ENCODE results near the gene SLC22A5. TPM values are rescaled to one million over a fixed set of nuclear protein-coding genes. Genes with fewer than 3 reads are reported as not detected.

SLC22A5 gene
- polyA plus RNA-seq, 1 donor (not counting 4 experiments of a cell fraction or from before 2014, with no cell fraction given): 14.8 TPM

DNA sequence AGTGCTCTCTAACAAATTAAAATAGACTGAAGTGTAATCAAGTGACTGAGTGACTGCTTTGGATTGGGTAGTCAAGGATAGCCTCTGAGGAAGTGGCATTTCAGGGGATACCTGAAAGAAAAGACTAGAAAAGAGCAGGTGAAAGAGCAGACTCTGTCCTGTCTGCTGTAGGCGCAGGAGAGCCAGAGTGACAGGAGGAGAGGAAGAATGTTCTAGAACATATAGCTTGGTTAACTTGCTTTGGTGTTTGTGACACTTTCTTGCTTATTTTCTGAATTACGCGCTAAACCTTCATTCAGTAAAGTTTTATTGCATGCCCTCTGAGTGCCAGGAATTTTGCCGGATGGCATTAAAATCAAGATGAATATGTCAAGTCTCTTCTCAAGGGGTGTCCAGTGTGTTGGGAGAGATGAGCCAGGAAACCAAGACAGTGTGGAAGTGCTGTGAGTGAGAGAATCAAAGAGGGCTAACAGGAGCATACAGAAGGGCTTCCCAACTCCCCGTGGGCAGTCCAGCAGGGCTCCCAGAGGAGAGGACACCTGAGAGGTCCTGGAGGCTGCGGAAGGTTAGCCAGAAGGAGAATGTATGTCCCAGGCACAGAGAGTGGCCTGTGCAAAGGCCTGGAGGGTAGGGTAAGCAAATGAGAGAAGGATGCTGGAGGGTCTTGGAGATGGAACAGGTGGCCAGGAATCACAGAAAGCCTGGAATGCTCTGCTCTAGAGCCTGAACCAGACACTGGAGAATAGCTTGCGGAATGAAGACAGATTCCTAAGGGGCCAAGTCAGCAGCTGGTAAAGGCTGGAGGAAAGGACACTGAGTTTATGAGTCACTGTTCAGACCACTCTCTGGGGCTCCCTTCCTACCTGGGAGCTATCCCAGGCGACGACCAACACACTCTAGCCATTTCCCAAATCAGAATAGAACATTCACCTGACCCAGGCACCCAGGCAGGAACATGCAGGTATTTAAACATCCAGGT is 59.3 kb downstream of the SLC22A5 start:
- Histone ChIP-seq H3K9ac (ENCODE audit: control insufficient read depth, extremely low read depth, insufficient read depth, low read length) (no peak overlapping the region), H3K4me1 (ENCODE audit: control insufficient read depth, extremely low read depth, insufficient read depth, low read length) (peaks cover 46% of the 10 kb centered on the region), H3K36me3 (ENCODE audit: control insufficient read depth in 2 of 2, extremely low read depth in 1 of 2, insufficient read depth in 2 of 2, low read length in 2 of 2) (no peaks in the 10 kb centered on the region), H3K27me3 (ENCODE audit: control insufficient read depth, extremely low read depth, insufficient read depth, low read length) (no peaks in the 10 kb centered on the region), H3K9me1 (ENCODE audit: control insufficient read depth, extremely low read depth, insufficient read depth, low read length) (no peaks in the 10 kb centered on the region), H3K79me2 (ENCODE audit: control insufficient read depth, insufficient read depth, low read length) (no peaks in the 10 kb centered on the region), H3K9me3 (ENCODE audit: control insufficient read depth, low read depth, low read length) (no peaks in the 10 kb centered on the region), H2AFZ (ENCODE audit: control insufficient read depth, low read length) (no peak overlapping the region), H4K20me1 (ENCODE audit: control insufficient read depth, extremely low read depth, insufficient read depth, low read length) (no peaks in the 10 kb centered on the region), H3K27ac (ENCODE audit: control insufficient read depth, insufficient read depth, low read length) (no peak overlapping the region), H3K4me2 (ENCODE audit: control insufficient read depth, extremely low read depth, insufficient read depth, low read depth, low read length) (no peak overlapping the region), H3K4me3 (ENCODE audit: control insufficient read depth in 2 of 3, extremely low read depth in 1 of 3, insufficient read depth in 2 of 3, low read depth in 1 of 3, low read length in 3 of 3) (no peak overlapping the region)
- TF ChIP-seq, protein P1, sequence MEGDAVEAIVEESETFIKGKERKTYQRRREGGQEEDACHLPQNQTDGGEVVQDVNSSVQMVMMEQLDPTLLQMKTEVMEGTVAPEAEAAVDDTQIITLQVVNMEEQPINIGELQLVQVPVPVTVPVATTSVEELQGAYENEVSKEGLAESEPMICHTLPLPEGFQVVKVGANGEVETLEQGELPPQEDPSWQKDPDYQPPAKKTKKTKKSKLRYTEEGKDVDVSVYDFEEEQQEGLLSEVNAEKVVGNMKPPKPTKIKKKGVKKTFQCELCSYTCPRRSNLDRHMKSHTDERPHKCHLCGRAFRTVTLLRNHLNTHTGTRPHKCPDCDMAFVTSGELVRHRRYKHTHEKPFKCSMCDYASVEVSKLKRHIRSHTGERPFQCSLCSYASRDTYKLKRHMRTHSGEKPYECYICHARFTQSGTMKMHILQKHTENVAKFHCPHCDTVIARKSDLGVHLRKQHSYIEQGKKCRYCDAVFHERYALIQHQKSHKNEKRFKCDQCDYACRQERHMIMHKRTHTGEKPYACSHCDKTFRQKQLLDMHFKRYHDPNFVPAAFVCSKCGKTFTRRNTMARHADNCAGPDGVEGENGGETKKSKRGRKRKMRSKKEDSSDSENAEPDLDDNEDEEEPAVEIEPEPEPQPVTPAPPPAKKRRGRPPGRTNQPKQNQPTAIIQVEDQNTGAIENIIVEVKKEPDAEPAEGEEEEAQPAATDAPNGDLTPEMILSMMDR (optimal IDR thresholded peaks at IDR 0.05 in 1 of 3, IDR thresholded peaks at IDR 0.05 in 1 of 3, conservative IDR thresholded peaks at IDR 0.05 in 1 of 3; ENCODE audit: extremely low read depth in 1 of 3, insufficient read depth in 2 of 3, low read length in 3 of 3): no peak
- no peak for TF ChIP-seq EZH2 (IDR thresholded peaks at IDR 0.05; ENCODE audit: low read length)
- dilution Hi-C loops (cut with MboI; ENCODE audit: extremely low pct_ligation_motif_present, low sequenced_read_pairs): no loop called here
- FAIRE-seq (no peak), DNase-seq (ENCODE audit: low read depth, low spot score) (no peak)

DNA sequence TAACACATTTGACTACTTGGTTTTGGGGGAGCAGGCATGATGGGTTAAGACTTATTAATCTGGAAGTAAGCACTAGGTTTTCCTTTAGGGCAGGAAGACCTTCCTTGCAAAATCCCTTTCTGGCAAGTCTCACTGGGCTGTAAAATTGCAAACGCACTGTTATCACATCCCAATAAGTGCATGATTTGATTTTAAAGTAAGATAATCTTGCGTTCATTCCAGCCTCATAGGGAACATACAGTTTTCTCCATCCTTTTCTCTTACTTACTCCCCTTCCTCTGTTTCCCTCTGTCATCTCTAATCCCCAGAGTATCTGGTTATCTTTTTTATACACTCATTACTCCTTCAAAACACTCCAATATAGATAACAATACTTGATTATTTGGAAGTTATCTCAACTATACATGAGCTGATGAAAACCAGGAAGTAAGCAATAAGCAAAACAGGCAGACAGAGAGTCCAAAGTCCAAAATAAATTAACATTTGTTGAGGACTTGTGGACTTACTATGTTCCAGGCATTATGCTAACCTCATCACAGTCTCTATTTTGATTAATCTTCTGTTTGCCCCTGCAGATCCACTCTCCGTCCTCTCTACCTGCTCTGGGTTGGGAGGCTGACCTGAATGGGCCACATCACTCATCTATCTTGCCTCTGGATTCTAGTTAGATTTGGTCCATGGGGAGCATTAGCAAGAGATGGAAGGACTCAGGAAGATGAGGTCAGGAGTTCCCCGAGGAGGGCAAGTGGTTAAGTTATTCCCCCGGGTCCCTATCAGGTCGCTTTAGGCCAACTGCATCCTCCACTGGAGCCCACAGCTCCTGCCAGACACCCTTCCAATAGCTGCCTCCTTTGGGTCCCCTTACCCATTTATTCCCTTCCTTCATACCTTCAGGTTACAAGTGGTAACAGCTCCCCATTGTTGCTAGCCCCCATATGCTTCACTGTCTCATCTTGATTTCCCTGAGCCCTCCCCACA is 60.2 kb downstream of the SLC22A5 start:
- no peaks in the 10 kb centered on the region for H3K9me3 ChIP-seq (ENCODE audit: control insufficient read depth, low read depth, low read length)
- H3K36me3 ChIP-seq (ENCODE audit: control insufficient read depth in 2 of 2, extremely low read depth in 1 of 2, insufficient read depth in 2 of 2, low read length in 2 of 2): no peaks in the 10 kb centered on the region
- H3K9ac ChIP-seq (ENCODE audit: control insufficient read depth, extremely low read depth, insufficient read depth, low read length): no peak overlapping the region
- TF ChIP-seq, protein P1 (optimal IDR thresholded peaks at IDR 0.05 in 1 of 3, IDR thresholded peaks at IDR 0.05 in 1 of 3, conservative IDR thresholded peaks at IDR 0.05 in 1 of 3; ENCODE audit: extremely low read depth in 1 of 3, insufficient read depth in 2 of 3, low read length in 3 of 3): no peak
- no peak for TF ChIP-seq EZH2 (IDR thresholded peaks at IDR 0.05; ENCODE audit: low read length)
- H3K4me3 ChIP-seq (ENCODE audit: control insufficient read depth in 2 of 3, extremely low read depth in 1 of 3, insufficient read depth in 2 of 3, low read depth in 1 of 3, low read length in 3 of 3): no peak overlapping the region
- no peak overlapping the region for H2AFZ ChIP-seq (ENCODE audit: control insufficient read depth, low read length)
- no peaks in the 10 kb centered on the region for H3K79me2 ChIP-seq (ENCODE audit: control insufficient read depth, insufficient read depth, low read length)
- H4K20me1 ChIP-seq (ENCODE audit: control insufficient read depth, extremely low read depth, insufficient read depth, low read length): no peaks in the 10 kb centered on the region
- FAIRE-seq (no peak), DNase-seq (ENCODE audit: low read depth, low spot score) (no peak)
- H3K9me1 ChIP-seq (ENCODE audit: control insufficient read depth, extremely low read depth, insufficient read depth, low read length): no peaks in the 10 kb centered on the region
- H3K27me3 ChIP-seq (ENCODE audit: control insufficient read depth, extremely low read depth, insufficient read depth, low read length): no peaks in the 10 kb centered on the region
- H3K4me1 ChIP-seq (ENCODE audit: control insufficient read depth, extremely low read depth, insufficient read depth, low read length): peaks cover 48% of the 10 kb centered on the region
- no peak overlapping the region for H3K27ac ChIP-seq (ENCODE audit: control insufficient read depth, insufficient read depth, low read length)
- H3K4me2 ChIP-seq (ENCODE audit: control insufficient read depth, extremely low read depth, insufficient read depth, low read depth, low read length): no peak overlapping the region
- dilution Hi-C loops (cut with MboI; ENCODE audit: extremely low pct_ligation_motif_present, low sequenced_read_pairs): no loop called here

Measured in keratinocyte (primary cell).